ENCODE data around the gene KANSL1.

KANSL1 gene

GRCh38 chr17:46044989-46045388 is 148.2 kb downstream of the KANSL1 start:
- no peak for TF ChIP-seq FOXP2 (optimal IDR thresholded peaks at IDR 0.05; ENCODE audit: borderline replicate concordance, extremely low read depth, extremely low read length, insufficient read depth)
- no peak for TF ChIP-seq POLR2AphosphoS5 (IDR thresholded peaks at IDR 0.05; ENCODE audit: low read depth, low read length)
- TF ChIP-seq TAF1 (IDR thresholded peaks at IDR 0.05; ENCODE audit: borderline replicate concordance, insufficient read depth, low read length) = no peak
- no peak for TF ChIP-seq SIN3A (IDR thresholded peaks at IDR 0.05; ENCODE audit: borderline replicate concordance, insufficient read depth, low read length)
- no peak for TF ChIP-seq REST (IDR thresholded peaks at IDR 0.05; ENCODE audit: insufficient read depth in 1 of 2, low read depth in 2 of 2, low read length in 2 of 2)

- TF ChIP-seq REST (IDR thresholded peaks at IDR 0.05; ENCODE audit: insufficient read depth in 1 of 2, low read depth in 2 of 2, low read length in 2 of 2) (no peak), SIN3A (IDR thresholded peaks at IDR 0.05; ENCODE audit: borderline replicate concordance, insufficient read depth, low read length) (no peak), POLR2AphosphoS5 (IDR thresholded peaks at IDR 0.05; ENCODE audit: low read depth, low read length) (no peak), TAF1 (IDR thresholded peaks at IDR 0.05; ENCODE audit: borderline replicate concordance, insufficient read depth, low read length) (no peak), FOXP2 (optimal IDR thresholded peaks at IDR 0.05; ENCODE audit: borderline replicate concordance, extremely low read depth, extremely low read length, insufficient read depth) (no peak)
Measured at GRCh38 chr17:46044286-46044928, 148.8 kb downstream of the KANSL1 start.

- TF ChIP-seq TAF1 (IDR thresholded peaks at IDR 0.05; ENCODE audit: borderline replicate concordance, insufficient read depth, low read length) (no peak), SIN3A (IDR thresholded peaks at IDR 0.05; ENCODE audit: borderline replicate concordance, insufficient read depth, low read length) (no peak), REST (IDR thresholded peaks at IDR 0.05; ENCODE audit: insufficient read depth in 1 of 2, low read depth in 2 of 2, low read length in 2 of 2) (no peak), POLR2AphosphoS5 (IDR thresholded peaks at IDR 0.05; ENCODE audit: low read depth, low read length) (no peak), FOXP2 (optimal IDR thresholded peaks at IDR 0.05; ENCODE audit: borderline replicate concordance, extremely low read depth, extremely low read length, insufficient read depth) (no peak)
Measured at GRCh38 chr17:46043606-46044005, 149.6 kb downstream of the KANSL1 start.

GRCh38 chr17:46042925-46043324 is 150.3 kb downstream of the KANSL1 start:
- TF ChIP-seq FOXP2 (optimal IDR thresholded peaks at IDR 0.05; ENCODE audit: borderline replicate concordance, extremely low read depth, extremely low read length, insufficient read depth) = no peak
- TF ChIP-seq TAF1 (IDR thresholded peaks at IDR 0.05; ENCODE audit: borderline replicate concordance, insufficient read depth, low read length) = no peak
- TF ChIP-seq REST (IDR thresholded peaks at IDR 0.05; ENCODE audit: insufficient read depth in 1 of 2, low read depth in 2 of 2, low read length in 2 of 2) = no peak
- no peak for TF ChIP-seq SIN3A (IDR thresholded peaks at IDR 0.05; ENCODE audit: borderline replicate concordance, insufficient read depth, low read length)
- no peak for TF ChIP-seq POLR2AphosphoS5 (IDR thresholded peaks at IDR 0.05; ENCODE audit: low read depth, low read length)
